GM18511 (cell line): ENCODE measurements around the gene SPDYE3.
A peak's percentile ranks its signal among the peaks of the same experiment; 100 is the strongest.
"Not testable (repeated sequence)": the region's sequence is repeated elsewhere in the genome, so short reads cannot be mapped to it uniquely, and the experiment has no call there.

Experiments used
- ATAC-seq: cut with Tn5 transposase; IDR thresholded peaks from one replicate; pipeline ENCODE4 v1.9.1; 2021; ENCODE audit warnings: mild to moderate bottlenecking, moderate library complexity; ENCODE audit not compliant: unreplicated experiment

The SPDYE3 gene

DNA sequence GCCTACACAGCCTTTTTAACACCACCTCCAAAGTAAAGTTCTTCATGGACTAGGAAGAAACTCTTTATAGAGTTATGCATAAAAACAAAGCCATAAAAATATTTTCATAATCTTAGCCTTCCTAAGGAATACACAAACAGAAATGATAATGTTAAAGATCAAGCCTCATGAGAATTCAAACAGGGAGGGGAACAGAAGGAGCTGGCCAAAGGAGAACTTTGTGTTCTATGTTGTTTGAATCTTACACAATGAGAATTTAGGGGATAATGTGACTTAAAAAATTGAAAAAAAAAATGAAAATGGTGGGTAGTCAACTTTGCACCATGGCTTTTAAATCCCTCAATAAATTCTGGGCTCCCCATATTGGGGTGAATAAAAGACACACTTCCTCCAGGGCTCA is 41.3 kb downstream of the SPDYE3 start:
- ATAC-seq = no peak

GRCh38 chr7:100349757-100350156 is 42.3 kb downstream of the SPDYE3 start:
- ATAC-seq = no peak

DNA sequence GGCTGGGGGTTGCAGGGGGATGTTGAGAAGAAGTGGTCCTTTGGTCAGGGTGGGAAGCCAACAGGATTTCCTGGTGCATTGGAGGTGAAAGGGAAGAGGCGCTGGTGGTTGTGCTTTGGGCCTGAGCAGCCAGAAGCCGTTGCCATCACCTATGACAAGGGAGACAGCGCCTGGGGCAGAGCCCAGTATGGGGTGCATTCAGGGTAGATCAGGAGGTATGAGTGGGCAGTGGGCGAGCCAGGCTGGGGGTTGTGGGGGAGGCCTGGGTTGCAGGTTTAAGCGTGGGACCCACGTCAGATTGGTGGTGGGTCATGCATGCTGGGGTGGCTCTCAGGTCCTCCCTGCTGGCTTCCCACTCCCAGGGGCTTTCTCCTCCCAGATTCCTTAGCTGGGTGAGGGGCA is 44.2 kb downstream of the SPDYE3 start:
- ATAC-seq = no peak

GRCh38 chr7:100352230-100352781 is 44.8 kb downstream of the SPDYE3 start:
- ATAC-seq = not testable (repeated sequence)

- no peak for ATAC-seq
Observed at GRCh38 chr7:100352984-100353684, 45.6 kb downstream of the SPDYE3 start.

- ATAC-seq = no peak
Observed at GRCh38 chr7:100353685-100354330, 46.3 kb downstream of the SPDYE3 start.

DNA sequence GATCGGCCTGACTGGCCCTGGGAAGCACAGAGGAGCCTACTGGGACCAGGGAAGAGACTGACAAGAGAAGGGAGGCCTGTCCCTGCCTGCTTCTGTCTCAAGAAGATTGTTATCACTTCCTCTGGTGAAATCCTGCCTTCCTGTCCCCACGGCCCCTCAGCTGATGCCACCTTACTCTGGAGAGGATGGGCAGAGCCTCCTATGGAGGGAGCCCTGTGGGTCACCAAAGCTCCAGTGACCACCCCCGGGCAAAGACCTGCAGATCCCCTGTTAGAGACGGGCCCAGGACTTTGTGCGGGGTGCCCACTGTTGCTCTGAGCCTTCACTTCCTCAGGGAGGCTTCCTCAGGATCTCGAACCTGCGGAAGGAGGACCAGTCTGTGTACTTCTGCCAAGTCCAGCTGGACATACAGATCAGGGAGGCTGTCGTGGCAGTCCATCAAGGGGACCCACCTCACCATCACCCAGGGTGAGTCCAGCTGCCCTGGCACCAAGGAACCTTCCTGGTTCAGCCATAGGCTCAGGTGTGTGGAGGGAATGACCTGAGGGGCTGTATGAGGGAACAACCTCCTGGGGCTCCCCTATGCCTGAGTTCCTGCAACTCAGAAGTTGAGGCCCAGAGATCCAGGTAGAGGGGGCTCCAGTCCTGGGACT is 49.0 kb downstream of the SPDYE3 start:
- ATAC-seq = no peak

DNA sequence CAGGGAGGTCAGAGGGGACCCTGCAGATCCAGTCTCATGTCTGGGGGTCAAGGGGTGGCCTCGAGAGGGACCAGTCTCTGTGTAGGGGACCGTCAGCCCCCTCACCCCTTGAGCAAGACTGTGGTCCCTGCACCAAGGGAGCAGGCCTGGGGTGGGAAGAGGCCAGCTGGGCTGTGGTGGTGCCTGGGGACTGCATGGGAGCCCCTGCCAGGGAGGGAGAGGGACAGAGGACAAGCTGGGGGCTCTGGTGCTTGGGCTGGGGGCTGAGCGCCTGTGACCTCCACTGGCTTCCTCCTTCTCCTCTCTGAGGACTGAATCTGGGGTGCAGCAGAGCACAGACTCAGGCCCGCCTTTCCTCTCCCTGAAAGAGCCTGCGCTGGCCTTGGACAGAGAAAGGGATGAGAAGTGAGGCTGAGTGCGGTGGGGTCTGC is 49.6 kb downstream of the SPDYE3 start:
- no peak for ATAC-seq

GRCh38 chr7:100358027-100358856 is 50.7 kb downstream of the SPDYE3 start, which contains the start of gene PILRB:
Gene PILRB, plus strand, starts transcription at chr7:100358117. Its CDS starts 186 bp downstream, at chr7:100358303.
- no peak for ATAC-seq

GRCh38 chr7:100358857-100359212 is 51.3 kb downstream of the SPDYE3 start:
- no peak for ATAC-seq

DNA sequence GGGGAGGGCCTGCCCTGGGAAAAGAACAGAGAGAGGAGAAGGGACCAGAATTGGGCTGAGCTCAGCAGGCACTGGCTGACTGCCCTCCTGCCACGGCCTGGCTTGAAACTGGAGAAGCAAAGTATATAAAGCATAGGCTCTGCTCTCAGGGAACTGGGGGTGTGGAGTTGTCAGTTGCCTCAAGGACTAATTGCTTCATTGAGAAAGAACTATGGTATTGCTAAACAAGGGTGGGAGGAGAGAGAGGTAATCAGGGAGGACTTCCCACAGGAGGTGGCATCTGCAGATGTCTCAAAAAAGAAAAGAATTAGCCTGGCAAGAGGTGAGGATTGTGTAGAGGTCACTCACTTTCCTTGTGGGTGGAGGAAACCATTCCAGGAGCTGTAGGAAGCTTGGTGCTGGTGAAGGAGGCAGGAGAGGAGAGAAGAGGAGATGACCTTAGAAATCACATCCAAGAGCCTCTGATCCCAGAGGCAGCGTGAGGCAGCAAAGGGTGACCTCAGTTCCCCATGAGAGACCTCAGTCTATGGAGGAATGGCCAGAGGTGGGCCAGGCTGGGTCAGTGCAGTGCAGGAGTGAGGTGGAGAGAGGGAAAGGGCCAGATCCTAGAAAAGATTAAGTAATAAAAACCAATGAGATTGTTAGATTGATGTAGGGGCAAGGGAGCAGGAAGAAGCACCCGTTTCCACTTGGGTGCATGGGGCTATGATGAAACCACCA is 52.8 kb downstream of the SPDYE3 start:
- ATAC-seq = no peak

DNA sequence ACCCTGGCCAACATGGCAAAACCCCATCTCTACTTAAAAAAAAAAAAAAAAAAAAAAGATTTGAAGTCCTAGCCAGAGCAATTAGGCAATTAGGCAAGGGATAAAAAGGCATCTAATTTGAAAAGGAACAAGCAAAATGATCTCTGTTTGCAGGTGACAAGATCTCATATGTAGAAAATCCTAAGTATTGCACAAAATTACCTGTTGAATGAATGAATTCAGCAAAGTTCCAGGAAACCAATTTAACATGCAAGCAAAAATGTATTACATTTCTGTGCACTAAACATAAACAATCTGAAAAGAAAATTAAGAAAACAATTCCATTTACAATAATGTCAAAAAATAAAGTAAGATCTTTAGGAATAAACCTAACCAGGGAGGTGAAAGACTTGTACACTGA is 55.6 kb downstream of the SPDYE3 start:
- ATAC-seq = no peak

DNA sequence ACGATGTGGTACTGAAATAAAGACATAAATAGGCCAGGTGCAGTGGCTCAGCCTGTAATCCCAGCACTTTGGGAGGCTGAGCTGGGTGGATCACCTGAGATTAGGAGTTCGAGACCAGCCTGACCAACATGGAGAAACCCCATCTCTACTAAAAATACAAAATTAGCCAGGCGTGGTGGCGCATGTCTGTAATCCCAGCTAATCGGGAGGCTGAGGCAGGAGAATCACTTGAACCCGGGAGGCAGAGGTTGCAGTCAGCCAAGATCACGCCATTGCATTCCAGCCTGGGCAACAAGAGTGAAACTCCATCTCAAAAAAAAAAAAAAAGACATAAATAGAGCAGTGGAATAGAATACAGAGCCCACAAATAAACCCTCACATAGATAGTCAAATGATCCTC is 56.3 kb downstream of the SPDYE3 start:
- not testable (repeated sequence) for ATAC-seq

GRCh38 chr7:100364480-100364879 is 57.0 kb downstream of the SPDYE3 start:
- no peak for ATAC-seq

DNA sequence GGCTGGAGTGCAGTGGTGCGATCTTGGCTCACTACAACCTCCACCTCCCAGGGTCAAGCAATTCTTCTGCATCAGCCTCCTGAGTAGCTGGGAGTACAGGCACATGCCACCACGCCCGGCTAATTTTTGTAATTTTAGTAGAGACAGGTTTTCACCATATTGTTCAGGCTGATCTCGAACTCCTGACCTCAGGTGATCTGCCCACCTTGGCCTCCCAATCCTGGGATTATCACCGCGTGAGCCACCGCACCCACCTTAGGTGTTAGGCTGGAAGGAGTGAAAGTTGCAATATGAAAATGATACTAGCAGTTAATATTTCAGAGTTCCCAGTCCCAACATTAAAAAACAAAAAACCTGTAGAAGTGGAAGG is 58.5 kb downstream of the SPDYE3 start:
- ATAC-seq = not testable (repeated sequence)

GRCh38 chr7:100366411-100367250 is 59.1 kb downstream of the SPDYE3 start:
- ATAC-seq = peak; percentile 29

GRCh38 chr7:100367251-100367620 is 59.7 kb downstream of the SPDYE3 start:
- no peak for ATAC-seq

GRCh38 chr7:100367676-100368613 is 60.4 kb downstream of the SPDYE3 start:
- no peak for ATAC-seq
